Vagina (tissue), 2 donors: ENCODE results near the gene GLYAT.

Experiments
- CTCF ChIP-seq, 3 experiments: fragments of 450-650 bp in 2 of 3; fragments of 200-600 bp in 1 of 3; sonication (generic) in 1 of 3; IDR thresholded peaks; one replicate each; pipeline ENCODE4 v1.5.1; 2017 to 2019; ENCODE audit warnings: antibody characterized with exemption in 3 of 3, mild to moderate bottlenecking in 2 of 3, moderate library complexity in 2 of 3
- POLR2A ChIP-seq, 2 donors: fragments of 450-650 bp; IDR thresholded peaks; one replicate each; pipeline ENCODE4 v1.6.1; 2017; ENCODE audit warnings: antibody characterized with exemption in 2 of 2, mild to moderate bottlenecking in 2 of 2, moderate library complexity in 2 of 2
- POLR2AphosphoS5 ChIP-seq, 2 donors: sonication (generic); formaldehyde crosslinking; IDR thresholded peaks; one replicate each; pipeline ENCODE4 v1.9.0; 2017; ENCODE audit warnings: antibody characterized with exemption in 2 of 2, mild to moderate bottlenecking in 2 of 2, low read depth in 1 of 2; ENCODE audit not compliant: insufficient read depth in 1 of 2

- TF ChIP-seq CTCF (IDR thresholded peaks at IDR 0.05): no peak
- TF ChIP-seq POLR2A (IDR thresholded peaks at IDR 0.05): no peak
- TF ChIP-seq POLR2AphosphoS5 (IDR thresholded peaks at IDR 0.05; ENCODE audit: insufficient read depth in 1 of 2, low read depth in 1 of 2): no peak
Observed at GRCh38 chr11:58740447-58740846, 8.7 kb upstream of the GLYAT start.
